HepG2 (cell line): Measurements from ENCODE around the gene ABHD15. TPM values are rescaled to one million over a fixed set of nuclear protein-coding genes. Genes with fewer than 3 reads are reported as not detected.

Source experiments
- BRF2 ChIP-seq: sonication (generic); formaldehyde crosslinking; IDR thresholded peaks from 2 replicates; pipeline ENCODE4 v1.8.1; 2022; ENCODE audit warnings: mild to moderate bottlenecking, missing genetic modification reagents
- CHCHD3 ChIP-seq: sonication (generic); formaldehyde crosslinking; IDR thresholded peaks from 2 replicates; pipeline ENCODE4 v1.8.0; 2022; ENCODE audit warnings: mild to moderate bottlenecking, missing genetic modification reagents, moderate library complexity
- DDIT3 ChIP-seq: sonication (generic); formaldehyde crosslinking; IDR thresholded peaks from 2 replicates; pipeline ENCODE4 v1.4.0; 2020; ENCODE audit warnings: mild to moderate bottlenecking, missing genetic modification reagents
- GABPB1 ChIP-seq: IDR thresholded peaks from 2 replicates; pipeline ENCODE4 v1.6.1; 2016; ENCODE audit warnings: mild to moderate bottlenecking, missing genetic modification reagents, moderate library complexity, missing compliant biosample characterization
- HCFC1 ChIP-seq: fragments of 150-350 bp; IDR thresholded peaks from 2 replicates; pipeline ENCODE4 v1.6.1; 2014; ENCODE audit warnings: low read depth, low read length
- HHEX ChIP-seq: IDR thresholded peaks from 2 replicates; pipeline ENCODE4 v1.6.1; 2016; ENCODE audit warnings: control low read depth
- IRF2 ChIP-seq: IDR thresholded peaks from 2 replicates; pipeline ENCODE4 v1.6.1; 2018; ENCODE audit warnings: missing genetic modification reagents, missing compliant biosample characterization
- JDP2 ChIP-seq: sonication (generic); formaldehyde crosslinking; IDR thresholded peaks from 2 replicates; pipeline ENCODE4 v1.8.1; 2022; ENCODE audit warnings: missing genetic modification reagents, borderline replicate concordance
- LCORL ChIP-seq, 2 experiments: fragments of 450-650 bp in 1 of 2; sonication (generic) in 1 of 2; formaldehyde crosslinking in 1 of 2; IDR thresholded peaks; 2 replicates each; pipeline versions ENCODE4 v1.5.0 to v1.6.1; 2017 to 2020; ENCODE audit warnings: antibody characterized with exemption in 1 of 2, missing genetic modification reagents in 1 of 2
- MIER2 ChIP-seq: IDR thresholded peaks from 2 replicates; pipeline ENCODE4 v1.6.1; 2016; ENCODE audit warnings: missing biosample characterization, missing genetic modification reagents
- MTF1 ChIP-seq: sonication (generic); formaldehyde crosslinking; IDR thresholded peaks from 2 replicates; pipeline ENCODE4 v1.5.0; 2020; ENCODE audit warnings: missing genetic modification reagents
- NFYB ChIP-seq: sonication (generic); formaldehyde crosslinking; IDR thresholded peaks from 2 replicates; pipeline ENCODE4 v1.4.0; 2020; ENCODE audit warnings: missing genetic modification reagents
- PCBP1 ChIP-seq: fragments of 200-400 bp; formaldehyde crosslinking; IDR thresholded peaks from 2 replicates; pipeline ENCODE4 v1.6.1; 2017; ENCODE audit warnings: mild to moderate bottlenecking, low read depth, low read length, borderline replicate concordance
- RFXAP ChIP-seq: sonication (generic); formaldehyde crosslinking; IDR thresholded peaks from 2 replicates; pipeline ENCODE4 v1.4.0; 2020; ENCODE audit warnings: missing genetic modification reagents, borderline replicate concordance
- SIN3A ChIP-seq: IDR thresholded peaks from 2 replicates; pipeline ENCODE4 v1.6.1; 2011; ENCODE audit warnings: low read depth, mild to moderate bottlenecking, control low read depth, low read length, borderline replicate concordance
- TBX3 ChIP-seq: fragments of 450-650 bp; IDR thresholded peaks from 2 replicates; pipeline ENCODE4 v1.6.1; 2017; ENCODE audit warnings: antibody characterized with exemption, mild to moderate bottlenecking, inconsistent platforms, borderline replicate concordance
- ZBTB7A ChIP-seq: sonication (generic); formaldehyde crosslinking; IDR thresholded peaks from 2 replicates; pipeline ENCODE4 v1.8.0; 2022; ENCODE audit warnings: mild to moderate bottlenecking, missing genetic modification reagents
- ZBTB8A ChIP-seq: sonication (generic); formaldehyde crosslinking; IDR thresholded peaks from 2 replicates; pipeline ENCODE4 v1.4.0; 2020; ENCODE audit warnings: mild to moderate bottlenecking, low read depth, missing genetic modification reagents, borderline replicate concordance
- ZFX ChIP-seq: sonication (generic); formaldehyde crosslinking; IDR thresholded peaks from 2 replicates; pipeline ENCODE4 v1.4.0; 2020; ENCODE audit warnings: mild to moderate bottlenecking, low read depth, missing genetic modification reagents, moderate library complexity
- ZKSCAN5 ChIP-seq: sonication (generic); formaldehyde crosslinking; IDR thresholded peaks from 2 replicates; pipeline ENCODE4 v1.5.1; 2020; ENCODE audit warnings: mild to moderate bottlenecking, missing genetic modification reagents
- ZNF3 ChIP-seq: IDR thresholded peaks from 2 replicates; pipeline ENCODE4 v1.7.0; 2017; ENCODE audit warnings: inconsistent platforms
- ZNF468 ChIP-seq: sonication (generic); formaldehyde crosslinking; IDR thresholded peaks from 2 replicates; pipeline ENCODE4 v1.8.0; 2022; ENCODE audit warnings: mild to moderate bottlenecking, moderate library complexity, missing genetic modification reagents
- ZNF703 ChIP-seq: sonication (generic); formaldehyde crosslinking; IDR thresholded peaks from 2 replicates; pipeline ENCODE4 v1.5.1; 2020; ENCODE audit warnings: missing genetic modification reagents, mild to moderate bottlenecking, moderate library complexity, borderline replicate concordance
- ZNF768 ChIP-seq: sonication (generic); formaldehyde crosslinking; IDR thresholded peaks from 2 replicates; pipeline ENCODE4 v1.4.0; 2020; ENCODE audit warnings: missing genetic modification reagents
- ZNF773 ChIP-seq: sonication (generic); formaldehyde crosslinking; IDR thresholded peaks from 2 replicates; pipeline ENCODE4 v1.4.0; 2020; ENCODE audit warnings: missing genetic modification reagents, borderline replicate concordance
- polyA plus RNA-seq, 8 experiments: library from polyadenylated mRNA; depleted of rRNA in 3 of 8; stranded (reverse) in 7 of 8; unstranded in 1 of 8; fragments of >200 nt; fragmentation: Illumina TruSeq in 4 of 8; extraction: Trizol in 4 of 8; gene quantifications; 2 replicates each; pipeline versions ENCODE4 v1.2.1 to v1.2.3, GENCODE V29; 2011 to 2016; ENCODE audit warnings: low read depth in 4 of 8, missing spikeins in 1 of 8, mixed read lengths in 1 of 8; ENCODE audit not compliant: insufficient read depth in 1 of 8
- total RNA-seq, 5 experiments: library from RNA; depleted of rRNA; stranded (reverse); fragments of >200 nt; fragmentation: Illumina TruSeq; extraction: Trizol; gene quantifications; 2 replicates each; pipeline ENCODE4 v1.2.3, GENCODE V29; 2016; ENCODE audit warnings: low read depth in 1 of 5
- TF ChIP-seq, protein P1 (sequence below): sonication (generic); formaldehyde crosslinking; IDR thresholded peaks from 2 replicates; pipeline ENCODE4 v1.4.0; 2020; ENCODE audit warnings: missing genetic modification reagents
- TF ChIP-seq, protein P2 (sequence below): sonication (generic); formaldehyde crosslinking; IDR thresholded peaks from 2 replicates; pipeline ENCODE4 v1.4.0; 2020; ENCODE audit warnings: missing genetic modification reagents

Gene ABHD15
- total and polyA plus RNA-seq, 2 of the 13 experiments (the other 11 are each of a cell fraction or from before 2014, with no cell fraction given) = 2.4 to 7.7 TPM

DNA sequence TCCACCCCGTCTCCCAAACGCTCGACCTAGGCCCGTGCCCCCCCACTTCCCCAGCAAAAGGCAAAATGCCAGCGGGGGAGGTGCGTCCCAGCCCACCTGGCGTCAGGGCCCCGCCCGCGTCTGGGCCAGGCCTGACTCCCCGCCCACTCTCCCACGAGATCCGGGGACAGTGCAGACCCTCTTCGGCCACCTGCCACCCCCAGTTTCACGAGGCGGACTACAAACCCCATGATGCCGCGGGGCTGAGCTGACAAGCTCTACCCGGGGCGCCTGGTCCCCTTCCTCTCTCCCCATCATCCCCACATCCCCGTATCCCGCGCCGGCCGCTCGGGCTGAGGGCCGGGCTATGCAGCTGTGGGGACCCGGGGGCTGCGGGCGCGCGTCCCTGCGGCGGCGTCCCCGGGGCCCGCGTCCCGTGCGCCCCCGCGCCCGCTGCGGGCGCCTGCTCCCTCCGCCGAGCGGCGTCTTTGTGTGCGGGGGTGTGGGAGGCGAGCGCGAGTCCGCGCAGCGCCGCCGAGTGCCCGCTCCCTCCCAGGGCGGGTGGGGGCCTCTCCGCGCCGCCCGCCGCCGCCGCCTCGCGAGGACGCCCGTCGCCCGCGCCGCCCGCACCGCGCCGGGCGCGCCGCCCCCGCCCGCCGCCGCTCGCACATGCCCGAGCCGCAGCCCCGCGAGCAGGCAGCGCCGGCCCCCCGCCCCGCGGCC, 26.2 kb upstream of the ABHD15 start, which contains the start of gene ANKRD13B (continued):
- TF ChIP-seq SIN3A (no peak), ZBTB7A (CRISPR knock-in tag) (0 out of 2 replicates have a peak, but pooled peaks have one; percentile 28), NFYB (no peak), MIER2 (no peak), DDIT3 (CRISPR knock-in tag) (no peak), MTF1 (CRISPR knock-in tag) (no peak), ZKSCAN5 (no peak), ZBTB8A (CRISPR knock-in tag) (no peak), RFXAP (CRISPR knock-in tag) (no peak), HHEX (CRISPR knock-in tag) (no peak), IRF2 (CRISPR knock-in tag) (no peak), TBX3 (no peak), ZNF3 (CRISPR knock-in tag) (no peak), LCORL (IDR thresholded peaks at IDR 0.05) (no peak), LCORL (CRISPR knock-in tag; IDR thresholded peaks at IDR 0.05) (no peak), PCBP1 (0 out of 2 replicates have a peak, but pooled peaks have one; percentile 23), ZNF773 (CRISPR knock-in tag) (no peak), ZNF703 (no peak), BRF2 (CRISPR knock-in tag) (no peak), ZNF768 (CRISPR knock-in tag) (peak; percentile 31; the same call in 1 of the 2 replicates), HCFC1 (peak; percentile 54), JDP2 (CRISPR knock-in tag) (no peak), GABPB1 (CRISPR knock-in tag) (peak; percentile 77), ZNF468 (CRISPR knock-in tag) (no peak), CHCHD3 (CRISPR knock-in tag) (no peak), ZFX (CRISPR knock-in tag) (peak; percentile 25; the same call in 1 of the 2 replicates)
- TF ChIP-seq, protein P1, sequence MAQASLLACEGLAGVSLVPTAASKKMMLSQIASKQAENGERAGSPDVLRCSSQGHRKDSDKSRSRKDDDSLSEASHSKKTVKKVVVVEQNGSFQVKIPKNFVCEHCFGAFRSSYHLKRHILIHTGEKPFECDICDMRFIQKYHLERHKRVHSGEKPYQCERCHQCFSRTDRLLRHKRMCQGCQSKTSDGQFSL = peak; percentile 86
- TF ChIP-seq, protein P2, sequence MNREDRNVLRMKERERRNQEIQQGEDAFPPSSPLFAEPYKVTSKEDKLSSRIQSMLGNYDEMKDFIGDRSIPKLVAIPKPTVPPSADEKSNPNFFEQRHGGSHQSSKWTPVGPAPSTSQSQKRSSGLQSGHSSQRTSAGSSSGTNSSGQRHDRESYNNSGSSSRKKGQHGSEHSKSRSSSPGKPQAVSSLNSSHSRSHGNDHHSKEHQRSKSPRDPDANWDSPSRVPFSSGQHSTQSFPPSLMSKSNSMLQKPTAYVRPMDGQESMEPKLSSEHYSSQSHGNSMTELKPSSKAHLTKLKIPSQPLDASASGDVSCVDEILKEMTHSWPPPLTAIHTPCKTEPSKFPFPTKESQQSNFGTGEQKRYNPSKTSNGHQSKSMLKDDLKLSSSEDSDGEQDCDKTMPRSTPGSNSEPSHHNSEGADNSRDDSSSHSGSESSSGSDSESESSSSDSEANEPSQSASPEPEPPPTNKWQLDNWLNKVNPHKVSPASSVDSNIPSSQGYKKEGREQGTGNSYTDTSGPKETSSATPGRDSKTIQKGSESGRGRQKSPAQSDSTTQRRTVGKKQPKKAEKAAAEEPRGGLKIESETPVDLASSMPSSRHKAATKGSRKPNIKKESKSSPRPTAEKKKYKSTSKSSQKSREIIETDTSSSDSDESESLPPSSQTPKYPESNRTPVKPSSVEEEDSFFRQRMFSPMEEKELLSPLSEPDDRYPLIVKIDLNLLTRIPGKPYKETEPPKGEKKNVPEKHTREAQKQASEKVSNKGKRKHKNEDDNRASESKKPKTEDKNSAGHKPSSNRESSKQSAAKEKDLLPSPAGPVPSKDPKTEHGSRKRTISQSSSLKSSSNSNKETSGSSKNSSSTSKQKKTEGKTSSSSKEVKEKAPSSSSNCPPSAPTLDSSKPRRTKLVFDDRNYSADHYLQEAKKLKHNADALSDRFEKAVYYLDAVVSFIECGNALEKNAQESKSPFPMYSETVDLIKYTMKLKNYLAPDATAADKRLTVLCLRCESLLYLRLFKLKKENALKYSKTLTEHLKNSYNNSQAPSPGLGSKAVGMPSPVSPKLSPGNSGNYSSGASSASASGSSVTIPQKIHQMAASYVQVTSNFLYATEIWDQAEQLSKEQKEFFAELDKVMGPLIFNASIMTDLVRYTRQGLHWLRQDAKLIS (CRISPR knock-in tag) = no peak
